Left lobe of liver (tissue), 2 donors: Measurements from ENCODE around the gene UGT1A9. TPM values are rescaled to one million over a fixed set of nuclear protein-coding genes. Genes with fewer than 3 reads are reported as not detected.

ENCODE experiments used
- ATAC-seq: fragments of 200-7000 bp; cut with Tn5 transposase; one replicate; pipeline ENCODE4 v1.9.1; 2020; ENCODE audit warnings: mild to moderate bottlenecking, moderate library complexity
- DNase-seq: peaks from one replicate; pipeline ENCODE4 v3.0.0-alpha.2; 2020; ENCODE audit warnings: low spot score
- total RNA-seq: library from RNA; stranded (reverse); gene quantifications from one replicate; pipeline ENCODE4 v1.2.1, GENCODE V29; 2021
- donor health status: DM: no; HTN: no; CAD: no; lungs with moderate emphysema.
- donor health status: DM: no; HTN: yes; CAD: no.

The UGT1A9 gene
- total RNA-seq, 1 donor from 2014 or later: 95.1 TPM

DNA sequence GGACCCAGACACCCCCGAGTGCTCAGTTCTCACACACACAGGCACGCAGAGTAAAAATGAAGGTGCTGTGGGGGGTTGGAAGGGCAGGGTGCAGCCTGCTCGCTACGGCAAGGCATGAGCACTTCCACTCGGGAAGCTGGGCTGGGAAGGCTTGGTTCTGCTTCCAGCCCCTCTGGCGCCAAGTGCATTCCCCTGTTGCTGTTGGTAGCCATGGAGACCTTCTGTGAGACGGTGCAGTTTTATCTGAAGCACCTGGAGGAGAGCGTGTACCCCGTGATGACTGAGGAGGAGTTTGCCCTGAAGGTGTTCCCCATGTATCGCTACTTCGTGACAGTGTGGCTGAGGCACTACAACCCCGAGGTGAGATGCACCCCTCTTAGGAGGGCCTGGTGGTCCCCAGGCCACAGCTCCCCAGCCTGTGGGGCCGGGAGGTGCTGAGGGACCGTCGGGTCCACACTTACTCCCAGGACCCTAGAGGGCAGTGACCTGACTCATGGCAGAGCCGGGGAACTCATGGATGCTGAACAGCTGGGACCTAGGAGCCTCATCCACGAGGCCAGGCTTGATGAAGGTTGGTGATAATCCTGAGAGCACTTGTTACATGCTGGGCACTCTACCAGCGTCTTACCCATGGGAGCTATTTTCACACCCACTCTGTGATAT, 121.9 kb downstream of the UGT1A9 start:
- ATAC-seq (no peak), DNase-seq (no peak)

DNA sequence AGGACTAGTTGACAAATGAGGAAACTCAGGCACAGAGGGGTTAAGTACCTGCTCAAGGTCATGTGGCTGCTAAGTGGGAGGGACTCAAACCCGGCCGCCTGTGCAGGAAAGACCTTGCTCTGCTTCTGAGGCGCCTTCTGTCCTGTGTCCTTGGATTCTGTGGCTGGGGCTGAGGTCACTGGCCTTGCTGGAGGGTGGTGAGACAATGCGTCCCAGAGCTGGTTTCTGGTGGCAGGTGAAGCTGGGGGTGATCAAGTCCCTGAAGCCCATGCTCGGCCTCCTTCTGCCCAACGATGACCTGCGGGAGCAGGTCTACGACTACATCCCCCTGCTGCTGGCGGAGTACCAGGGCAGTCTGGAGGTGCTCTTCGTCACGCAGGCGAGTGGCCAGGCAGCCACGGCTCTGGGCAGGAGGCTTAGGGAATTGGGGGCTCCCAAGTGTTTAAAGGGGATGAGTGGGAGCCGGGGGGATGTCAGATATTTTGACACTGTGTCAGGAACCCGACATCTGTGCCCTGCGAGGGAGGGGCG, 122.5 kb downstream of the UGT1A9 start:
- DNase-seq (no peak), ATAC-seq (no peak)

GRCh38 chr2:233795735-233796171, 124.1 kb downstream of the UGT1A9 start:
- ATAC-seq (no peak), DNase-seq (no peak)

DNA sequence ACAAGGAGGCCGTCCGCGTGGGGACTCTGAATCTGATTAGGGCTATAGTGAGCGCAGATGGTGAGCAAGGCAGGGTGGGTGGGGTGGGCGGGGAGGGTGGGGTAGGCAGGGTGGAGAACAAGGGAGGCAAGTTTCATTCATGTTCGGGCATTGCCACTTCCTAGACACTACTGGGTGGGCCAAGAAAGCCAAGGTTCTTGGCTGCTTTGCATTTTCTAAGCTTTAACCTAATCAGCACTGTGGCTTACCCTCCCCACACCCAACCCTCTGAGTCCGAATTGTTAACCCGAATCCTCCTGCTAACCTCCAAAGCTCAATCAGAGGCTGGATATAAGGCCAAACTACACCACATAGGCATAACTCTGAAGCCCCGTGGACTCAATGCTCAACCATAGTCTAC, 124.6 kb downstream of the UGT1A9 start:
- no peak for ATAC-seq
- DNase-seq: no peak

- peak; percentile 18 for DNase-seq
- ATAC-seq: no peak
Observed at GRCh38 chr2:233798335-233799086, 126.8 kb downstream of the UGT1A9 start.

DNA sequence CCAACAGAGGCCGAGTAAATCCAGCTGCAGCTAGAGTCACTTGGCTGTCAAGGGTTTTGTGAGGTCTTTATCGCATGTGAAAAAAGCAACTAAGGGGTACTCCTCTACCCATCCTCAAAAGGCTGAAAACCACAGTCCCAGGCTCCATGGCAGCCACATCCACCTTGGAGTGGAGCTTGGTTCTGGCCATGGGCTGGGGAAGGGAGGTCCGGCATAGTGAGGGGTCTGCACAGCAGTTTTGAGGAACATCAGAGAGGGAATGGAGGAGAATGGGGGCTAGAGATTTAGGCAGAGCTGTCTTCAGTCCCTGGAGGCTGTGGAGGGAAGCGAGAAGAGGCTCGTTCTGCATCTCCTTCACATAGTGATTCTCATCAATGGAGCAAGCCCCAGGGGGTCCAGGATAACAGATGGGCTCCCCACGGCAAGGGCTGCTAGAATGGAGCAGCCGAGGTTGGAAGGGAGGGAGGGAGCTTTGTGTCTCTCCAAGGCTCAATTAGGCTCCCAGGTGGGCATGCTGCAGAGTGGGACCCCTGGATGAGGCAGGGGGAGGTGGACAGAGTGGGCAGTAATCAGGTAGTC, 127.5 kb downstream of the UGT1A9 start:
- no peak for ATAC-seq
- peak; percentile 22 for DNase-seq

DNA sequence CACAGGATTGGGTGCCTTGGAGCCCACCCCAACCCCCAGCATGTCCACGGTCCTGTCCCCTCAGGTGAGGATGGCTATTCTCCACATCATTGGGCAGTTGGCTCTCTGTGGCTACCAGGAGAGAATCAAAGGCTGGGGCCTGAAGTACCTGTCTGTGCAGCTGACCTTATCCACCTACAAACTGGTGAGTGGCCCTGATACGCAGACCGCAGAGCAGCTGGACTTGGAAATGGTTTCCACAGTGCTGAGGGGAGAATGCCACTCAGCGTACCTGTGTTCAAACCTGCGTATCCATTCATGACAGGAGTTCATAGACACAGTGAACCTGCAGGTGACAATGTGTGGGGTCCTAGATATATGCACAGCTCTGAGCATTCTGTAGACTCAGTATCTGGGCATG, 128.0 kb downstream of the UGT1A9 start:
- no peak for ATAC-seq

DNA sequence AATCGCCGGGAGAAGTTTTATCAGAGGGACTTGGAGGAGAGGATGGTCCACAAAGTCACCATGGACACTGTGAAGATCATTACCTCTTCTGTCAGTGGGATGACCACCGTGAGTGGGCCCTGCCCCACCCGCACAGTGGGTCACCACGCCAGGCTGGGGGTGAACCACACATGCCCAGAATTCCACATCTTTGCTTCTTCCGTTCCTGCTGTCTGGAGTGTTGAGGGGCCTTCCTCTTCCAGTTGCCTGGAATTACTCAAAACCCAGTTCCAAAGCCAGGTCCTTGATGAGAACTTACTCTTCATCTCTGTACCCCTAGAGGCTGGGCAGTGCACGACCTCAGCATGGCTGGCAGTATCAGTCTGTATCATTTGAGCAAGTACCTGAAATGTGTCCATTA, 128.5 kb downstream of the UGT1A9 start:
- ATAC-seq (no peak), DNase-seq (no peak)

More for the DNA sequence above, 128.0 kb downstream of the UGT1A9 start:
- DNase-seq: peak; percentile 24

DNA sequence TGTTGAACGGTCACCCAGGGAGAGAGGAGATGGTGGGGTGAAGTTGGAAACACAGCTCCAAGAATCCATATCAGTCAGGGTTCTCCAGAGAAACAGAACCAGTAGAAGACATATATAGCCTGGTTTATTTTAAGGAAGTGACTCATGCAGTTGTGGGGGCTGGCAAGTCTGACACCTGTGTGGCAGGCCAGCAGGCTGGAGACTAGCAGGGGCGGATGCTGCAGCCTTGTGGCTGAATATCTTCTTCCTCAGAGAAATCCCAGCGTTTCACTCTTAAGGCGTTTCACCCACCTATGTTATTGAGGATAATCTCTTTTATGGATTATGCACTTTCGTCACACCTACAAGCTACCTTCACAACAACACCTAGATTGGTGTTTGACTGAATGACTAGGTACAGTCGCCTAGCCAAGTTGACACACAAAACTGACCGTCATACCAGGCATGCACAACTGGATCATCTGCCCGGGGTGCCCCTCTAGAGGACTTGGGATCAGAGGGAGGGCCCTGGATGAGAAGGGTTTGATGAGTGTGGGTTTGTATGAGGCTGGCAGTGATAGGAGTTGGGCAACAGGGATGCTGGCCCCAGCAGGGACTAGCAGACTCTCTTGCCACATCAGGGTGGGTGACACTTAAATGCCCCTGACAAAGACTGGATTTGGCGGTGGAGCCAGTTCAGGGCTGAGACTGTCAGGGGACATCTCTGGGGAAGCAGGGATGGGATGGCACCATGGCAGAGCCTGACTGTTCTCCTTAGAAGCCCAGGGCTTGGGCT, 129.8 kb downstream of the UGT1A9 start:
- ATAC-seq (no peak), DNase-seq (peak; percentile 28)

- ATAC-seq (no peak), DNase-seq (peak; percentile 22)
Observed at GRCh38 chr2:233802132-233802815, 130.6 kb downstream of the UGT1A9 start.

DNA sequence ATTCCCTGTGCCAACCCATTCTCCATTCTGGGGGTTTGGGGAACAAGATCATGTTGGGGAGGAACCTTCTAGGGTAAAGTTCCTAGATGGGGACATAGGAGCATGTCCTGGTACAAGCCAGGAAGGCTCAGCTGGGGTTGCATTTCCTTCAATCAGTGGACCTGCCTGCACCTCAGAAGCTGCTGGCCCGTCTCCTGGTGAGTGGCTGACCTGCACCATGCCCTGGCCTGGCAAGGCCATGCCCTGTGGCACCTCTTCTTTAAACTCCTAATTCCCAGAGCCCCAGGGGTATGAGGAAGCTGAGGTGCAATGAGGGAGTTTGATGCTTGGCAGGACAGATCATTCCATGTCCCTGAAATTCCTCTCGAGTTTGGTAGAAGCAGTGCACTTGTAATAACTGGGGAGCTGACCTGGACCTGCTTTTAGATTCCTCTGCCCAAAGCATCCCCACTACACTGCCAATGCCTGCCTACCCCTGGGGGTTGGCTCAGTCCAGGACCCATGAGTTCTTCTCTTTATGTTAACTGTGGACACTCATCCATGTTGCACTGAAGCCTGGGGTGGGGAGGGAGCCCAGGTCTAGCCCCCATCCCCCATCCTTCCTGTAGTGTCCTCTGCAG, 131.7 kb downstream of the UGT1A9 start:
- DNase-seq (peak; percentile 22), ATAC-seq (no peak)

DNA sequence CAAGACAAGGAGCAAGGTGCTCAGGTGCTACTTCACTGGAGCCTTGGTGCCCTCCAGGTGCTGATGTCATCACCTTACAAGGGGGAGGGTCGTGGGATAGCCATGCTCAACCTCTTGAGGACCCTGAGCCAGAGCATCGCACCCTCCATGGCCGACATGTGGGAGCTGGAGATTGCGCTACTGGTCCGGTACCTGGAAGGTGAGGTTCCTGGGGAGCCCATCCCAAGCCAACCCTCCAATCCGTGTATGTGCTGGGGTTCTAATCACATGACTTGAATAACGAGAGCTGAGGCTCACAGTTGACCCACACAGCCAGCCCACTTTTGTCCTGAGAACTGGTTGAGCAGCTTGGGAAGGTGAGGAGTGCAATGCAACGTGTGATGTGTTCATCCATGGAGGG, 132.3 kb downstream of the UGT1A9 start:
- ATAC-seq (no peak), DNase-seq (peak; percentile 36)

- peak; percentile 30 for DNase-seq
- ATAC-seq: no peak
Observed at GRCh38 chr2:233807215-233807865, 135.6 kb downstream of the UGT1A9 start.

DNA sequence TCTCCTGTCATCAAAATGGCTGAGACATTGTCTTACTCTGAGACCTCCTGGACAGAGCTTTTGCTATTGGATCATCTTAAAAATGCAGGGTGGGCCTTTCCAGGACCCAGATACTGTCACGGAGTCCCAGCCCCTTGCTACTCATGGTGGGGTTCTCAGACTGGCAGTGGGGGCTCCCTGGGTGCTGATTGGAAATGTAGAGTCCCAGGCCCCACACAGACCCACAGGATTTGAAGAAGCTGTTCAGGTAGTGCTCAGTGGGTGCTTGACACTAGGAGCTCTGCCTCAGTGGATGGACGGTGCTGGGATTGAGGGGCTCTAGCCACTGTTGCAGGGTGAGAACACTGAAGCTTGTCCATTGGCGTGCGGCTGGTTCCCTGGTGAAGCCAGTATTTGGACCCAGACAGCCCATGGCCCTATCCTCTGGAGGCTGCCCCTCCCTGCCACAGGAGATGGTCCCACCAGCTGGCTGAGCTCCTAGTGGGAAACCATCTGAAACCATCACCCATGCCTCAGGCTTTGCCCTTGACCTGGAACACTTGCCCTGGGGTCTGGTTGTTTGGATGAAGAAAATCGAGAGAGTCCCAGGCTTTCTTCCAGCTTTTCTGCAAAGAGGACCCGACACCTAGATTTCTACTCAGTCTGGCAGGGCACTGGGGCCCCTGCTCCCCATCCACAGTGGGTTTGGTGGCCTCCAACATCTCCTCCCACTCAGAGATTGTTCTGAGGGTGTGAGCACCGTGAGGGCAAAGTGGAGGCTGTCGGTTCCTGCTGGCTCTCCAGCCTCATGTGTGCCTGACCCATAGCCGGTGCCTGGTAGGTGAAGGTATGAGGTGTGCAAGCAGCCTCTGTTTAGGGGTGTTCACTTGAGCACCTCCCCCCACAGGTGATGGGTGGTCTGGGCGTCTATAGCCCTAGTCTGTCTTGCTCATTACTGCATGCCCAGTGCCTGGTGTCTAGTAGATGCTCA, 136.6 kb downstream of the UGT1A9 start:
- peak; percentile 31 for DNase-seq
- no peak for ATAC-seq

- DNase-seq: peak; percentile 14
Observed at GRCh38 chr2:233810385-233810784, 138.7 kb downstream of the UGT1A9 start.

DNA sequence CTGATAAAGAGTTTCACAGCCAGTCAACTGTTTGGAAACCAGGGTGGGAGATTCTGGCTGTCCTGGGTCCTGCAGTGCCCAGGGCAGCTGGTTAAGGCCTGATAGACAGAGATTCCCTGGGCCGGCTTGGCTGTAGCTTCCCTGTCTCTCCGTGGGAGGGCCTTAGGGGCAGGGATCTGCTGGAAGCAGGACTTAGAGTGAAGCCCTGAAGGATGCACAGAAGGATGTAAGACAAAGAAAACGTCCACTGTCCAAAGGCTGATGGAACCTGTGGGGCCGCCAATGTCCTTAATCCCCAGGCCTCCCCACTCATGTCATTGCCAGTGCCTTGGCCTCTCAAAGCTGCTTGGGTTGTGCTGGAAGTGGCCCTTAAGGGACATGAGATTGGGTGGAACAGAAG, 139.4 kb downstream of the UGT1A9 start:
- ATAC-seq (no peak), DNase-seq (peak; percentile 22)

More at GRCh38 chr2:233810385-233810784, 138.7 kb downstream of the UGT1A9 start:
- no peak for ATAC-seq

GRCh38 chr2:233811732-233812131, 140.0 kb downstream of the UGT1A9 start:
- DNase-seq: peak; percentile 35
- no peak for ATAC-seq
